ENCODE data around the gene SRP54. TPM values are rescaled to one million over a fixed set of nuclear protein-coding genes. Genes with fewer than 3 reads are reported as not detected.

Gene SRP54
- 60.7 and 63.7 TPM in 2 replicates for total RNA-seq
- polyA plus RNA-seq = 22.6 and 32.8 TPM in 2 replicates
- polyA plus RNA-seq (2011; cell fraction: cytosol; rRNA removed) = 34.3 and 35.3 TPM in 2 replicates
- polyA plus RNA-seq (2011; cell fraction: nucleus; rRNA removed) = 55.0 and 62.7 TPM in 2 replicates
- polyA plus RNA-seq (2012) = 50.2 and 69.1 TPM in 2 replicates
- polyA minus RNA-seq = 25.2 and 25.3 TPM in 2 replicates
- polyA minus RNA-seq (2011; cell fraction: cytosol; rRNA and poly(A)+ RNA removed) = 23.9 TPM
- polyA minus RNA-seq (2011; cell fraction: nucleus; rRNA and poly(A)+ RNA removed) = 40.1 and 43.4 TPM in 2 replicates
- Bru-seq, nascent RNA = percentile 83 among the genes with signal in this experiment
- percentile 86 among the genes with signal in this experiment for BruChase-seq, experiment 1, labeled RNA remaining after a 6-hour chase
- percentile 88 among the genes with signal in this experiment for BruChase-seq, experiment 2, labeled RNA remaining after a 2-hour chase
- long read RNA-seq, transcript SRP54-201 (16 exons, 2,279 nt) = major isoform, 262 of 283 reads
- long read RNA-seq, partial matches to known transcripts = 3 of 283 reads
- long read RNA-seq, other reads (novel, unspliced or antisense) = 16 of 283 reads

DNA sequence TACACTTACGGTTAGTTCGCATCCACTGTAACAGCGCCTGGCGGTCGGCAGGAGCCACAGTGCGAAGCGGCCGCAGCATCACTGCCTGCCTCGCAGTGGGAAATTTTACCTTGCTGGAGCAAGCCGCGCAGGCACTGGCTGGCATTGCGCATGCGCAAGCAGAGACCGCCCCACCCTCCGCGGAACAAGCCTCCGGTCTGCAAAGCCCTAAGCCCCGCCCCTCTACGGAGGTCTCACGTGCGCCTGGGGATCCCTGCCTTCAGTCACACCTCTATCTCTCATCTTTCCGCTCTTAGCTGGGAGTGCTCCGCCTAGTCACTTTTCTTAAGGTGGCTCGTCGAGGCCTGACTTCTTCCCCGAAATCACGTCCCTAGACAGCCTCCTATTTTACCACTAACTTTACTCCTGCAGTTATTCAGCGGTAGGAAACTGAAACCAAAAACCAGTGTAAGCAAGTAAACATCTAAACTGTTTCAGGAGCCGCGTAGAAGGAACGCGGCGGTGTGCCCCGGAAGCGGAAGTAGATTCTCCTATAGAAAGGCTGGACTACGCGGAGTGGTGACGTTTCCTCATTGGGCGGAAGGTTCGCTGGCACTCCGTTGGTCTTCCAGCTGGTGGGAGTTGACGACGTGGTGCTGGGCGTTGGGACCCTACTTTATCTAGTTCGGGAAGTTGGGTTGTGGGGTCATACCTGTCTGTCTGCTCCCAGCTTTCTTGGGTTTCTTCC lies at the start of gene SRP54:
Gene SRP54, plus strand, starts transcription at position 572 of the 727 bp plus-strand sequence. CDS start 13,718 bp downstream, outside the sequence.
- Histone ChIP-seq H3K9me1 (replicated peaks; ENCODE audit: control insufficient read depth, extremely low read depth, insufficient read depth, low read length) (no peaks in the 10 kb centered on the region), H3K79me2 (ENCODE audit: control insufficient read depth, insufficient read depth, low read length) (peaks cover 66% of the 10 kb centered on the region), H3K27me3 (ENCODE audit: control insufficient read depth in 2 of 2, insufficient read depth in 2 of 2, low read length in 2 of 2) (no peaks in the 10 kb centered on the region), H4K20me1 (replicated peaks; ENCODE audit: control insufficient read depth, extremely low read depth, insufficient read depth, low read length) (no peaks in the 10 kb centered on the region), H3K9ac (replicated peaks; ENCODE audit: extremely low read depth, insufficient read depth, low read length) (peak within 1 kb of the TSS; percentile 96), H3K4me2 (ENCODE audit: insufficient read depth, low read length) (peak within 1 kb of the TSS; percentile 95), H3K4me3 (replicated peaks in 1 of 3; ENCODE audit: insufficient read depth in 1 of 3, low read depth in 1 of 3, low read length in 3 of 3) (peak within 1 kb of the TSS; percentile 71 to 91 (median 85)), H3K27ac (ENCODE audit: insufficient read depth, low read depth, low read length) (peak within 1 kb of the TSS; percentile 94), H2AFZ (ENCODE audit: low read depth, low read length) (peak within 1 kb of the TSS; percentile 83), H3K4me1 (ENCODE audit: control insufficient read depth, extremely low read depth, insufficient read depth, low read length) (peaks cover 15% of the 10 kb centered on the region), H3K36me3 (ENCODE audit: control insufficient read depth in 2 of 2, extremely low read depth in 1 of 2, insufficient read depth in 2 of 2, low read length in 2 of 2) (no peaks in the 10 kb centered on the region), H3K9me3 (replicated peaks; ENCODE audit: control insufficient read depth, insufficient read depth, low read length) (no peaks in the 10 kb centered on the region)
- FAIRE-seq = peak; percentile 92
- POLR2A ChIA-PET = interaction anchor here (0.5 to 2.1 kb wide), 6 partner anchors 8 to 309 kb away, joined by 3 to 10 read pairs (median 4); partner anchors contain the start of genes BAZ1A, FAM177A1 and PSMA6
- BruUV-seq (replicated peaks) = no TSS peak
- peak; percentile 98 for DNase-seq (ENCODE audit: low read depth, low spot score)
- TF ChIP-seq CTCF (IDR thresholded peaks at IDR 0.05; ENCODE audit: extremely low read depth in 1 of 2, insufficient read depth in 1 of 2, low read depth in 1 of 2, low read length in 2 of 2) = peak in 1 of 2 donors; percentile 50
- no peak for TF ChIP-seq GATA2 (IDR thresholded peaks at IDR 0.05; ENCODE audit: insufficient read depth, insufficient read length, low read depth, low read length)
- TF ChIP-seq MYC (IDR thresholded peaks at IDR 0.05; ENCODE audit: low read depth, low read length) = peak; percentile 17
- peak; percentile 91 for TF ChIP-seq POLR2A (IDR thresholded peaks at IDR 0.05; ENCODE audit: low read depth, low read length)
- no peak for TF ChIP-seq JUN (IDR thresholded peaks at IDR 0.05; ENCODE audit: borderline replicate concordance, insufficient read depth, insufficient read length, low read depth)
- peak; percentile 71 for TF ChIP-seq MAX (IDR thresholded peaks at IDR 0.05; ENCODE audit: insufficient read depth, insufficient read length)
- no peak for TF ChIP-seq EZH2 (IDR thresholded peaks at IDR 0.05; ENCODE audit: borderline replicate concordance, low read depth, low read length, severe bottlenecking)
- peak; percentile 3 for TF ChIP-seq FOS (IDR thresholded peaks at IDR 0.05; ENCODE audit: borderline replicate concordance, insufficient read depth, low read length)
- peak; percentile 67 for TF ChIP-seq POLR2AphosphoS5 (IDR thresholded peaks at IDR 0.05; ENCODE audit: insufficient read depth, low read depth, low read length)
- CTCF ChIA-PET = interaction anchor here (1.4 to 2.5 kb wide), 3 partner anchors 108 to 431 kb away, joined by 3 to 12 read pairs (median 4); partner anchors contain the start of gene BAZ1A
- dilution Hi-C loops (cut with MboI; ENCODE audit: extremely low pct_ligation_motif_present, low sequenced_read_pairs) (no loop called here), intact Hi-C loops (cut with micrococcal nuclease) (loop anchor here (1.0 to 10.0 kb wide), 8 partner anchors 64 to 432 kb away; partner anchors contain the start of genes CFL2, FAM177A1, PRORP and PSMA6)
